Right atrium auricular region (tissue), 2 donors: ENCODE measurements around the gene ADD1. TPM values are rescaled to one million over a fixed set of nuclear protein-coding genes. Genes with fewer than 3 reads are reported as not detected.

Experiments
- DNase-seq: peaks from one replicate; pipeline ENCODE4 v3.0.0-alpha.2; 2019; ENCODE audit warnings: low spot score
- H3K27ac ChIP-seq, 2 donors: fragments of 200-600 bp; sonication (generic); 1 replicate in 1 of 2; 2 replicates in 1 of 2; pipeline ENCODE4 v1.5.1; 2016 to 2019
- H3K27me3 ChIP-seq, 2 donors: fragments of 200-600 bp; sonication (generic); one replicate each; pipeline versions ENCODE4 v1.5.1 to v1.6.0; 2017 to 2019
- H3K36me3 ChIP-seq: fragments of 200-600 bp; sonication (generic); one replicate; pipeline ENCODE4 v1.5.1; 2016
- H3K4me1 ChIP-seq, 2 donors: fragments of 200-600 bp; sonication (generic); one replicate each; pipeline versions ENCODE4 v1.5.1 to v1.6.0; 2017 to 2019
- H3K4me3 ChIP-seq, 2 donors: fragments of 200-600 bp; sonication (generic); 1 replicate in 1 of 2; 2 replicates in 1 of 2; pipeline ENCODE4 v1.5.1; 2017 to 2019; ENCODE audit warnings: mild to moderate bottlenecking in 1 of 2, moderate library complexity in 1 of 2
- H3K9me3 ChIP-seq, 2 donors: fragments of 200-600 bp; sonication (generic); one replicate each; pipeline ENCODE4 v1.5.1; 2019
- total RNA-seq, 2 donors: library from RNA; depleted of rRNA; stranded (reverse); fragments of >200 nt; gene quantifications; one replicate each; pipeline ENCODE4 v1.1.0, GENCODE V29; 2016
- TF ChIP-seq, protein P1 (sequence below), 2 donors: fragments of 200-600 bp; sonication (generic); IDR thresholded peaks; one replicate each; pipeline ENCODE4 v1.5.1; 2019; ENCODE audit warnings: antibody characterized with exemption in 2 of 2

Gene ADD1
- total RNA-seq, 2 donors from 2014 or later: 171 to 196 TPM

DNA sequence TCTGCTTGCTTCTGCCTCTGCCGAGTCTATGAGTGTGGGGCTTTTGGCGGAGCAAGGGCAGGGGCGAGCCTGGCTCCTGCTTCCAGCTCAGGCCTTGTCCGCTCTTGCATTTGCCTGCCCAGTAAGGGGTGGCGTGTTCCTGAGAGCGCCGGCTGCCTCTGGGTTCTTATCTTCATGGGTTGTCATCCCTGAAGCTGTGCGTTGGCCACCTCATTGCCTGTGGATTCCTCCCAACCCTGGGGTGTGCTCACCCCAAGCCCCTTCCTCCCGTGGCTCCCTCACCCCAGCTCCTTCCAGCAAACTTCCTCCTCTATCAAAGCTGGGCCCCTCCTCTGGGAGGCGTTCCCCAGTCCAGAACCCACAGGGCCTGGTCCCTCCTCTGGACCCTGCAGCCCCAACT is 33.3 kb upstream of the ADD1 start:
- no peaks in the 10 kb centered on the region for H3K36me3 ChIP-seq
- no peak overlapping the region for H3K4me3 ChIP-seq
- no peaks in the 10 kb centered on the region for H3K9me3 ChIP-seq
- no peak for DNase-seq
- peaks cover 0 to 78% of the 10 kb centered on the region in 2 donors for H3K4me1 ChIP-seq
- H3K27me3 ChIP-seq: no peaks in the 10 kb centered on the region
- TF ChIP-seq, protein P1, sequence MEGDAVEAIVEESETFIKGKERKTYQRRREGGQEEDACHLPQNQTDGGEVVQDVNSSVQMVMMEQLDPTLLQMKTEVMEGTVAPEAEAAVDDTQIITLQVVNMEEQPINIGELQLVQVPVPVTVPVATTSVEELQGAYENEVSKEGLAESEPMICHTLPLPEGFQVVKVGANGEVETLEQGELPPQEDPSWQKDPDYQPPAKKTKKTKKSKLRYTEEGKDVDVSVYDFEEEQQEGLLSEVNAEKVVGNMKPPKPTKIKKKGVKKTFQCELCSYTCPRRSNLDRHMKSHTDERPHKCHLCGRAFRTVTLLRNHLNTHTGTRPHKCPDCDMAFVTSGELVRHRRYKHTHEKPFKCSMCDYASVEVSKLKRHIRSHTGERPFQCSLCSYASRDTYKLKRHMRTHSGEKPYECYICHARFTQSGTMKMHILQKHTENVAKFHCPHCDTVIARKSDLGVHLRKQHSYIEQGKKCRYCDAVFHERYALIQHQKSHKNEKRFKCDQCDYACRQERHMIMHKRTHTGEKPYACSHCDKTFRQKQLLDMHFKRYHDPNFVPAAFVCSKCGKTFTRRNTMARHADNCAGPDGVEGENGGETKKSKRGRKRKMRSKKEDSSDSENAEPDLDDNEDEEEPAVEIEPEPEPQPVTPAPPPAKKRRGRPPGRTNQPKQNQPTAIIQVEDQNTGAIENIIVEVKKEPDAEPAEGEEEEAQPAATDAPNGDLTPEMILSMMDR (IDR thresholded peaks at IDR 0.05): no peak
- peak overlapping the region in 1 of 2 donors; percentile 65 for H3K27ac ChIP-seq

DNA sequence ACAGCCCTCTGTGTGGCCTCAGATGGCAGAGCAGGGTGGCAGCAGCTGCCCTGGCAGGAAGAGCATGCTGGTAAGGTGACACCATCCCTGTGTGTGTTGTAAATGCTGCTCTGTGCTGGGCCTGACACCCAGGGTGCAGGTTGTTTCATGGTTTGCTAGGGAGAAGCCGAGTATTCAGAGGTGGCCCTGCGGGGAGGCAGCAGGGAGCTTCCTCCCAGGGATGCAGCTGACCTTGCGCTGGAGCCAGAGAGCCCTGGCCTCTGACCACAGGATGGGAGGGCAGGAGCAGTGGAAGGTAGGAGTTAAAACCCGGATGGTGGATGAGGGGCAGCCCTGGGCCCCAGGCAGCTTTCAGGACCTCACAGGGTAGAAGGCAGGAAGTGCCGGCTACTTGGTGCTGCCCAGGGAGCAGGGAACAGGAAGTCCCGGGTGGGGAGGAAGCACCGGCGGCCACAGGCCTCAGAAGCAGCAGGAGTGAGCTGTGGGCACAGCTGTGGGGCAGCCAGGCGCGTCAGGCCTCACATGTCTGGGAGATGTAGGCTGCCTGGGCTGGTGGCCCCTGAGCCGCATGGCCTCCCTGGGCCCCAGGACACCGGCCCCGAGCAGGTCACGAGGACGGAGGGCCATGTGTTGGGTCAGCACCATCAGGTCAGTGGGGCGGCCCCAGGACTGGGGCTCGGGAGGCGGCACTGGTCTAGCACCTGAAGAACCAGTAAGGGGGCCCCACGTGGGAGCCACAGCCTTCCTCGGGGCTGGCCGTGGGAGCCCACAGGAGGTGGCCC is 31.6 kb upstream of the ADD1 start:
- Histone ChIP-seq H3K27ac (peak overlapping the region; percentile 65 to 70), H3K4me1 (peaks cover 0 to 61% of the 10 kb centered on the region in 2 donors), H3K27me3 (no peaks in the 10 kb centered on the region), H3K9me3 (no peaks in the 10 kb centered on the region), H3K4me3 (peak overlapping the region; percentile 25 to 43), H3K36me3 (no peaks in the 10 kb centered on the region)
- TF ChIP-seq, protein P1 (IDR thresholded peaks at IDR 0.05): no peak
- DNase-seq: peak; percentile 81

DNA sequence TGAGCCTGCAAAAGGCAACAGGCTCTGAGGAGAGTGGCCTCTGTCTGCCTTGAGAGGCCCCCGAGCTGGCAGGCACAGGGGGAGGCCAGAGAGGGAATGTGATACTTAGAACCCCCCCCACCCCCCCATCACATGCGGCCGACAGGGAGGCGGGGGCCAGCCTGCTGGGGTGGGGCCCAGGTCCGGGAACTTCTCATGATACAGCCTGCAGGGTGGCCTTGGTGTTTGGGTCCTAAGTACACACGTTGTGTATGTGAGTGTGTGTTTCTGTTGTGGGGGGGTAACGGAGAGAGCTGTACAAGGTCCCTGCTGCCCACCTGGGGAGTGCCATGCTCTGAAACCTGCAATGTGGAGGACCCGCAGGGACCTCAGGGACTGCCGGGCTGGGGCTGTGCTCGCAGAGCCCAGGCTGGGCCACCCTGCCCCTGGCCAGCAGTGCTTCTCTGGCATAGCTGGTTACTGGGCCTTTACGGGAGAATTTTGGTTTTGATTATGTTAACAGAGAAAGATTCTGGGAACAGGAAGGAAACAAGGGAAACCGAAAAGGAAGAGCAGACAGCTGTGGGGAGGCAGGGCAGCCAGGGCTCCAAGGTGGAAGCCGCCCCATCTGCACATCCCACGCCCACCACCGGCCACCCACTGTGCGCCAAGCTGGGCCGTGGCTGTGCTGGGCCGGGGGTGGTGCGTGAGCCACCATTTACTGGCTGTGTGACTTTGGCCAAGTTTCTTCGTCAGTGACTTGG is 30.9 kb upstream of the ADD1 start:
- H3K27me3 ChIP-seq: no peaks in the 10 kb centered on the region
- H3K4me1 ChIP-seq: peaks cover 0 to 60% of the 10 kb centered on the region in 2 donors
- H3K4me3 ChIP-seq: peak overlapping the region; percentile 25 to 43
- no peaks in the 10 kb centered on the region for H3K9me3 ChIP-seq
- peak overlapping the region; percentile 65 to 70 for H3K27ac ChIP-seq
- TF ChIP-seq, protein P1 (IDR thresholded peaks at IDR 0.05): no peak
- no peak for DNase-seq
- H3K36me3 ChIP-seq: no peaks in the 10 kb centered on the region

DNA sequence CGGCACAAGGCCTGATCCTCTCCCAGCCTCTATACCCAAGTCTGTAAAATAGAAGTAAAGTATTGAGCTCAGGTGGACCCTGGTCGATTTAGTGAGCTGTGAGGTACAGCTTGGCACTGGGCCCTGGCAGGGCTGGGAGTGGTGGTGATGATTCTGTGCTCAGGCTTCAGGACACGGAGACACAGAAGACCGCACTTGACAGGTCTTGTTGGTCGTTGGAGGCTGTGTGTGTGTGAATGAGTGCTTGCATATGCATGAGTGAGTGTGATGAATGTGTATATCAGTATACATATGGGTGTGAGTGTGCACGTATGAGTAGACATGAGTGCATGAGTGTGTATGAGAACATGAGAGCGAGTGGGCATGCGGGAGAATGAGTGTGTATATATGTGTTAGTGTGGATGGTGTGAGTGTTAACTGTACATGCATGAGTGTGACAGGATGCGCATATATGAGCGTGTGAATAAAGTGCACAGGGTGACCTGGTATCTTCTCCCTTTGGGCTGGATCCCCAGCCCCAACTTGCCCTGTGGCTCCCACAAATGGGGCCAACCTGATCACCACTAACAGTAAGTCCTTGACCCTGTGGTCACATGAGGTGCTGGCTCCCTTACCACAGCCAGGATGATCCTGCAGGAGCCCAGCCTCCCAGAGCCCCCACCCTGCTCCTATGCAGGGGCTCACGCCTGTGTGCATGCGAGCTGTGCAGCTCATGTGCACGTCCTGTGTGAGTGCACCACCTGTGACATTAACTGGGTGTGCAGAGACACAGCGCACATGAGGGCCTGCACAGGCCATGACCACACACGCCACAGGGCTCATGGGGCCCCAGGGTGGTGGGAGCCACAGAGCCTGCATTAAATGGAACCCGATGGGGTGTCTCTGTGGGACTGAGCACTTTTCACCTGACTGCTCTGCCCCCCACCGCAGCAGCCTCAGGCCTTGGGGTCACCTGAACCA is 29.9 kb upstream of the ADD1 start:
- H3K9me3 ChIP-seq: no peaks in the 10 kb centered on the region
- H3K27ac ChIP-seq: peak overlapping the region in 1 of 2 donors; percentile 65
- H3K27me3 ChIP-seq: no peaks in the 10 kb centered on the region
- no peak for DNase-seq
- TF ChIP-seq, protein P1 (IDR thresholded peaks at IDR 0.05): no peak
- peaks cover 0 to 59% of the 10 kb centered on the region in 2 donors for H3K4me1 ChIP-seq
- H3K4me3 ChIP-seq: peak overlapping the region; percentile 25 to 43
- no peaks in the 10 kb centered on the region for H3K36me3 ChIP-seq

DNA sequence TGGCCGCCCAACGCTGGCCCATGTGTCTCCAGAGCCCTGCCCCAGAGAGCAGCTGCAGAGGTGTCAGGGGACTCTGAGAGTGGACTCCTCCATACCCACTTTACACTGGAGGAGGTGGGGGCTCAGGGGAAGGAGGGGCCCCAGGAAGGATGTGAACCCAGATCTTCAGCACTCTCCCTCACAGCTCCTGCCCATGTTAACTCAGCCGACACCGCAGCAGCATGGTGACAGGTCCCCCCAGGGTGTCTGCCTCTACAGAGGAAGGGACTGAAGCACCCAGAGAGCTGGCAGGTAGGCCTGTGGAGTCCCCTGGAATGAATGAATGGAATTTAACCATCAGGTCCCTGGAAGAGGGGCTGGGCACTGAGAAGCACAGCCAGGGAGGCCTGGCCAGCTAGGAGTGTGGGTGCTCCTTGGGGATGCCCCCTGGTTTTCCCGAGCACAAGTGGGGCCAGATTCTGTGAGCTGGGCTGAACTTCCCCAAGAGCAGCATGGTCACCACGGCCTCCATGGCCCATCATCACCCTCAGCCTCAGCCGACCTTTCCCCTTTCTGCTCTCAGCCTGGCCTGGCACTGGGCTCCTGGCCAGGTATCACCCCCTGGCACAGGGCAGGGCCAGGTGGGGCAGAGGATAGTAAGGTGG is 28.9 kb upstream of the ADD1 start:
- Histone ChIP-seq H3K36me3 (no peaks in the 10 kb centered on the region), H3K9me3 (no peaks in the 10 kb centered on the region), H3K27me3 (no peaks in the 10 kb centered on the region), H3K4me3 (no peak overlapping the region), H3K4me1 (peaks cover 0 to 54% of the 10 kb centered on the region in 2 donors), H3K27ac (no peak overlapping the region)
- DNase-seq: no peak
- TF ChIP-seq, protein P1 (IDR thresholded peaks at IDR 0.05): no peak
